Esophagus squamous epithelium (tissue), 5 donors: ENCODE measurements around the gene DAPK1. TPM values are rescaled to one million over a fixed set of nuclear protein-coding genes. Genes with fewer than 3 reads are reported as not detected.

ENCODE experiments used
- DNase-seq: peaks from one replicate; lab custom pipeline; 2025; lab: John Stamatoyannopoulos, UW
- H3K27ac ChIP-seq, 4 donors: fragments of 200-600 bp; sonication (generic); one replicate each; pipeline ENCODE4 v1.5.1; 2016 to 2019; ENCODE audit warnings: mild to moderate bottlenecking in 1 of 4
- H3K27me3 ChIP-seq, 4 donors: fragments of 200-600 bp; sonication (generic); 1 replicate in 3 of 4; 2 replicates in 1 of 4; pipeline versions ENCODE4 v1.5.1 to v1.6.0; 2017 to 2021; ENCODE audit warnings: antibody characterized with exemption in 1 of 4
- H3K36me3 ChIP-seq, 3 donors: fragments of 200-600 bp; sonication (generic); one replicate each; pipeline ENCODE4 v1.5.1; 2016 to 2019
- H3K4me1 ChIP-seq, 3 donors: fragments of 200-600 bp; sonication (generic); one replicate each; pipeline ENCODE4 v1.5.1; 2017 to 2019
- H3K4me3 ChIP-seq, 4 donors: fragments of 200-600 bp; sonication (generic); 1 replicate in 3 of 4; 2 replicates in 1 of 4; pipeline ENCODE4 v1.5.1; 2016 to 2019; ENCODE audit warnings: mild to moderate bottlenecking in 2 of 4, moderate library complexity in 1 of 4
- H3K9me3 ChIP-seq, 3 donors: fragments of 200-600 bp; sonication (generic); one replicate each; pipeline ENCODE4 v1.5.1; 2016 to 2019
- CTCF ChIP-seq, 6 experiments: fragments of 450-650 bp in 4 of 6; fragments of 200-600 bp in 2 of 6; sonication (generic) in 2 of 6; IDR thresholded peaks; one replicate each; pipeline ENCODE4 v1.5.1; 2016 to 2019; ENCODE audit warnings: antibody characterized with exemption in 6 of 6, mild to moderate bottlenecking in 4 of 6, moderate library complexity in 4 of 6
- POLR2A ChIP-seq, 4 donors: fragments of 450-650 bp; IDR thresholded peaks; one replicate each; pipeline ENCODE4 v1.6.1; 2017; ENCODE audit warnings: antibody characterized with exemption in 4 of 4, mild to moderate bottlenecking in 4 of 4, moderate library complexity in 3 of 4
- WGBS, 2 donors: methylation state at CpG; one replicate each; pipeline ENCODE4 v1.1.5; 2018; 5-methylcytosine and 5-hydroxymethylcytosine counted together
- intact Hi-C: fragments of 100-400 bp; cut with DNase I; formaldehyde crosslinking; loops from one replicate; pipeline ENCODE4 v1.15.0; 2022
- total RNA-seq, 4 donors: library from RNA; depleted of rRNA; stranded (reverse); fragments of >200 nt; gene quantifications; one replicate each; pipeline ENCODE4 v1.1.0, GENCODE V29; 2016
- donor health status: DM: yes; HTN: yes; CAD: no.

DAPK1 gene
- total RNA-seq, 4 donors from 2014 or later: 2.2 to 14.5 (median 5.5) TPM

GRCh38 chr9:87650611-87651295 is 153.1 kb downstream of the DAPK1 start:
- intact Hi-C loops: no loop called here
- peaks cover 0 to 22% (median 0%) of the 10 kb centered on the region in 3 donors for H3K36me3 ChIP-seq
- no peak for DNase-seq
- H3K4me3 ChIP-seq: no peak overlapping the region
- no peaks in the 10 kb centered on the region for H3K27me3 ChIP-seq
- 74 to 85% methylated on average over 8 of the region's 8 CpGs for WGBS, 2 donors
- H3K9me3 ChIP-seq: no peaks in the 10 kb centered on the region
- no peak for TF ChIP-seq POLR2A (IDR thresholded peaks at IDR 0.05)
- no peaks in the 10 kb centered on the region for H3K4me1 ChIP-seq
- H3K27ac ChIP-seq: no peak overlapping the region

- TF ChIP-seq CTCF (IDR thresholded peaks at IDR 0.05): no peak
- peaks cover 0 to 16% (median 0%) of the 10 kb centered on the region in 3 donors for H3K36me3 ChIP-seq
- 90 to 91% methylated on average over 9 to 10 of the region's 10 CpGs for WGBS, 2 donors
- H3K4me1 ChIP-seq: peaks cover 0 to 3% (median 0%) of the 10 kb centered on the region in 3 donors
- H3K27me3 ChIP-seq: no peaks in the 10 kb centered on the region
- intact Hi-C loops: no loop called here
- H3K9me3 ChIP-seq: no peaks in the 10 kb centered on the region
- no peak overlapping the region for H3K27ac ChIP-seq
- DNase-seq: no peak
- no peak overlapping the region for H3K4me3 ChIP-seq
Measured at GRCh38 chr9:87651431-87651830, 153.8 kb downstream of the DAPK1 start.

- 65 to 83% methylated on average over 3 of the region's 3 CpGs for whole genome bisulfite sequencing, 2 donors
- DNase-seq: no peak
- Histone ChIP-seq H3K36me3 (peaks cover 0 to 13% (median 0%) of the 10 kb centered on the region in 3 donors), H3K4me3 (no peak overlapping the region), H3K27me3 (no peaks in the 10 kb centered on the region), H3K4me1 (peaks cover 0 to 6% (median 0%) of the 10 kb centered on the region in 3 donors), H3K9me3 (no peaks in the 10 kb centered on the region), H3K27ac (no peak overlapping the region)
- TF ChIP-seq POLR2A (IDR thresholded peaks at IDR 0.05) (no peak), CTCF (IDR thresholded peaks at IDR 0.05) (no peak)
- intact Hi-C loops: no loop called here
Measured at GRCh38 chr9:87653941-87654340, 156.3 kb downstream of the DAPK1 start.

- Histone ChIP-seq H3K4me3 (no peak overlapping the region), H3K27me3 (no peaks in the 10 kb centered on the region), H3K36me3 (peaks cover 0 to 10% (median 0%) of the 10 kb centered on the region in 3 donors), H3K9me3 (no peaks in the 10 kb centered on the region), H3K4me1 (peaks cover 0 to 6% (median 0%) of the 10 kb centered on the region in 3 donors), H3K27ac (no peak overlapping the region)
- intact Hi-C loops: loop anchor here (5.0 kb wide), 1 partner anchor 318 kb away; no protein-coding TSS in a partner anchor
- WGBS, 2 donors: 88 to 93% methylated on average over 6 to 9 of the region's 9 CpGs
- no peak for DNase-seq
- TF ChIP-seq CTCF (IDR thresholded peaks at IDR 0.05) (no peak), POLR2A (IDR thresholded peaks at IDR 0.05) (no peak)
Measured at GRCh38 chr9:87655731-87656130, 158.1 kb downstream of the DAPK1 start.

GRCh38 chr9:87656485-87656884 is 158.8 kb downstream of the DAPK1 start:
- no peak for TF ChIP-seq POLR2A (IDR thresholded peaks at IDR 0.05)
- TF ChIP-seq CTCF (IDR thresholded peaks at IDR 0.05): no peak
- no peak overlapping the region for H3K4me3 ChIP-seq
- peaks cover 0 to 10% (median 0%) of the 10 kb centered on the region in 3 donors for H3K36me3 ChIP-seq
- H3K27me3 ChIP-seq: no peaks in the 10 kb centered on the region
- WGBS, 2 donors: 63 to 73% methylated on average over 8 of the region's 8 CpGs
- peaks cover 0 to 6% (median 0%) of the 10 kb centered on the region in 3 donors for H3K4me1 ChIP-seq
- no peak overlapping the region for H3K27ac ChIP-seq
- intact Hi-C loops: loop anchor here (5.0 kb wide), 1 partner anchor 319 kb away; no protein-coding TSS in a partner anchor
- no peaks in the 10 kb centered on the region for H3K9me3 ChIP-seq
- no peak for DNase-seq
